NT2/D1 (cell line): Measurements from ENCODE around the gene KCTD18.

Source experiments
- SUZ12 ChIP-seq: IDR thresholded peaks from 2 replicates; pipeline ENCODE4 v1.6.1; 2011; ENCODE audit not compliant: insufficient read length, insufficient read depth; ENCODE audit errors: extremely low read depth
- YY1 ChIP-seq: IDR thresholded peaks from 2 replicates; pipeline ENCODE4 v1.6.1; 2011; ENCODE audit not compliant: insufficient read length, insufficient read depth
- ZNF274 ChIP-seq: IDR thresholded peaks from 2 replicates; pipeline ENCODE4 v1.6.1; 2011; ENCODE audit warnings: mild to moderate bottlenecking, low read depth, low read length

DNA sequence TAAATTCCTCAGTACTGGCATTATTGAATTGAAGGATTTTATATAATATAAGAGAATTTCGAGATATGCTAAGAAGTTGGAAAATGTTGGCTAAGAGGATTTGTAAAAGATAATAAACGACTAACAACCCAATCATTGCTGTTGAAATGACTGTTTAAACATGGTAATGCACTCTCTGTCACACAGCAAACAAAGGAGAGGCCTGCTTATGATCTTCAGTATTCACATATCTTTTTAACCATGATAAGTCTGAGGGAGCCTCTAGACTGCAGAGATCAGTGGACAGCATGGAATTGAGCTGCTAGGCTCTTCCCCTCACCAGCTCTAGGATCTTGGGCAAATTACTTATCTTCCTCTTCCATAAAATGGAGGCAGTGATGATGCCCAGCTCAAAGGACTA is 2.7 kb downstream of the KCTD18 start:
- no peak for TF ChIP-seq ZNF274
- no peak for TF ChIP-seq SUZ12
- TF ChIP-seq YY1, result no peak
